H9 (cell line): ENCODE data around the gene CHST15. TPM values are rescaled to one million over a fixed set of nuclear protein-coding genes. Genes with fewer than 3 reads are reported as not detected.

Experiments used
- DNase-seq: peaks from one replicate; pipeline ENCODE4 v3.0.0-alpha.2; 2017
- H2AFZ ChIP-seq: one replicate; pipeline ENCODE4 v1.6.1; 2013; ENCODE audit warnings: mild to moderate bottlenecking, low read length, control low read depth, moderate library complexity
- H2AK5ac ChIP-seq: 2 replicates; pipeline ENCODE4 v1.6.1; 2013; ENCODE audit warnings: low read length, control low read depth, mixed read lengths; ENCODE audit not compliant: insufficient read length
- H2BK120ac ChIP-seq: one replicate; pipeline ENCODE4 v1.6.1; 2013; ENCODE audit warnings: low read depth, mild to moderate bottlenecking, low read length, control low read depth, inconsistent platforms; ENCODE audit not compliant: poor library complexity, severe bottlenecking
- H2BK12ac ChIP-seq: 2 replicates; pipeline ENCODE4 v1.6.1; 2013; ENCODE audit warnings: low read length, control low read depth, mixed read lengths, low read depth; ENCODE audit not compliant: insufficient read length
- H2BK15ac ChIP-seq: 2 replicates; pipeline ENCODE4 v1.6.1; 2013; ENCODE audit warnings: low read depth, low read length, control low read depth
- H2BK20ac ChIP-seq: one replicate; pipeline ENCODE4 v1.6.1; 2013; ENCODE audit warnings: low read depth, mild to moderate bottlenecking, low read length, control low read depth, inconsistent platforms; ENCODE audit not compliant: poor library complexity, severe bottlenecking
- H2BK5ac ChIP-seq: 2 replicates; pipeline ENCODE4 v1.6.1; 2013; ENCODE audit warnings: low read length, control low read depth, mixed read lengths; ENCODE audit not compliant: insufficient read length
- H3K14ac ChIP-seq: 2 replicates; pipeline ENCODE4 v1.6.1; 2013; ENCODE audit warnings: low read length, control low read depth; ENCODE audit not compliant: insufficient read depth
- H3K18ac ChIP-seq: 2 replicates; pipeline ENCODE4 v1.6.1; 2013; ENCODE audit warnings: low read depth, mild to moderate bottlenecking, mixed read lengths, low read length, control low read depth; ENCODE audit not compliant: insufficient read length
- H3K23ac ChIP-seq: 2 replicates; pipeline ENCODE4 v1.6.1; 2013; ENCODE audit warnings: low read length, control low read depth, mixed read lengths, low read depth; ENCODE audit not compliant: insufficient read length
- H3K23me2 ChIP-seq: 2 replicates; pipeline ENCODE4 v1.6.1; 2013; ENCODE audit warnings: low read depth, mild to moderate bottlenecking, mixed read lengths, low read length, control low read depth; ENCODE audit not compliant: insufficient read length, poor library complexity, severe bottlenecking
- H3K27ac ChIP-seq: 2 replicates; pipeline ENCODE4 v1.5.1; 2013; ENCODE audit warnings: low read length, control low read depth, mixed read lengths, low read depth; ENCODE audit not compliant: insufficient read length
- H3K27me3 ChIP-seq: 2 replicates; pipeline ENCODE4 v1.6.1; 2013; ENCODE audit warnings: low read length, control low read depth, inconsistent platforms; ENCODE audit not compliant: insufficient read depth
- H3K4ac ChIP-seq: 2 replicates; pipeline ENCODE4 v1.6.1; 2013; ENCODE audit warnings: low read depth, mild to moderate bottlenecking, control low read depth, inconsistent platforms, low read length, moderate library complexity
- H3K4me1 ChIP-seq: 2 replicates; pipeline ENCODE4 v1.6.1; 2013; ENCODE audit warnings: low read length, control low read depth, inconsistent platforms; ENCODE audit not compliant: insufficient read depth
- H3K4me2 ChIP-seq: 2 replicates; pipeline ENCODE4 v1.6.1; 2013; ENCODE audit warnings: low read length, control low read depth, mixed read lengths; ENCODE audit not compliant: insufficient read length, insufficient read depth
- H3K56ac ChIP-seq: 2 replicates; pipeline ENCODE4 v1.6.1; 2013; ENCODE audit warnings: low read depth, mild to moderate bottlenecking, mixed read lengths, low read length, control low read depth; ENCODE audit not compliant: insufficient read length
- H3K79me1 ChIP-seq: 2 replicates; pipeline ENCODE4 v1.6.1; 2013; ENCODE audit warnings: low read depth, mild to moderate bottlenecking, moderate library complexity, low read length, control low read depth, inconsistent platforms; ENCODE audit not compliant: insufficient read depth, poor library complexity, severe bottlenecking
- H3K79me2 ChIP-seq: 2 replicates; pipeline ENCODE4 v1.6.1; 2013; ENCODE audit warnings: low read length, control low read depth, inconsistent platforms; ENCODE audit not compliant: insufficient read depth
- H3K9ac ChIP-seq: 2 replicates; pipeline ENCODE4 v1.6.1; 2013; ENCODE audit warnings: low read length, control low read depth, mixed read lengths; ENCODE audit not compliant: insufficient read length; ENCODE audit errors: extremely low read depth
- H3K9me3 ChIP-seq: one replicate; pipeline ENCODE4 v1.6.1; 2013; ENCODE audit warnings: low read depth, low read length, inconsistent platforms; ENCODE audit not compliant: control insufficient read depth
- H3T11ph ChIP-seq: one replicate; pipeline ENCODE4 v1.6.1; 2013; ENCODE audit warnings: mild to moderate bottlenecking, low read length, control low read depth, inconsistent platforms
- H4K20me1 ChIP-seq: one replicate; pipeline ENCODE4 v1.6.1; 2013; ENCODE audit not compliant: control insufficient read depth, insufficient read length, insufficient read depth
- H4K5ac ChIP-seq: 2 replicates; pipeline ENCODE4 v1.6.1; 2013; ENCODE audit warnings: low read depth, mild to moderate bottlenecking, mixed read lengths, low read length, control low read depth; ENCODE audit not compliant: insufficient read length
- H4K8ac ChIP-seq: replicated peaks from 2 replicates; pipeline ENCODE4 v1.6.1; 2013; ENCODE audit warnings: low read length, control low read depth, mixed read lengths, low read depth; ENCODE audit not compliant: insufficient read length
- H4K91ac ChIP-seq: 2 replicates; pipeline ENCODE4 v1.6.1; 2013; ENCODE audit warnings: low read depth, mild to moderate bottlenecking, moderate library complexity, mixed read lengths, low read length, control low read depth; ENCODE audit not compliant: insufficient read length
- H3K27ac Mint-ChIP-seq, 3 experiments: 2 replicates in 2 of 3; 3 replicates in 1 of 3; pipeline ENCODE4 v1.8.0; 2020 to 2021; ENCODE audit warnings: mixed read lengths in 3 of 3, mild to moderate bottlenecking in 1 of 3, moderate library complexity in 1 of 3
- H3K27me3 Mint-ChIP-seq: 2 replicates; pipeline ENCODE4 v1.8.0; 2021; ENCODE audit warnings: low read depth, mild to moderate bottlenecking, moderate library complexity, mixed read lengths
- H3K36me3 Mint-ChIP-seq, 3 experiments: 2 replicates in 2 of 3; 3 replicates in 1 of 3; pipeline ENCODE4 v1.8.0; 2020 to 2021; ENCODE audit warnings: low read depth in 3 of 3, mixed read lengths in 3 of 3; ENCODE audit not compliant: insufficient read depth in 1 of 3
- H3K4me1 Mint-ChIP-seq, 2 experiments: 2 replicates each; pipeline ENCODE4 v1.8.0; 2020; ENCODE audit warnings: mixed read lengths in 2 of 2
- H3K4me3 Mint-ChIP-seq, 2 experiments: 2 replicates in 1 of 2; 3 replicates in 1 of 2; pipeline ENCODE4 v1.8.0; 2020 to 2021; ENCODE audit warnings: mild to moderate bottlenecking in 2 of 2, mixed read lengths in 2 of 2, moderate library complexity in 1 of 2
- H3K9me3 Mint-ChIP-seq, 2 experiments: 2 replicates in 1 of 2; 3 replicates in 1 of 2; pipeline ENCODE4 v1.8.0; 2020; ENCODE audit warnings: mild to moderate bottlenecking in 2 of 2, mixed read lengths in 2 of 2, moderate library complexity in 1 of 2
- CTCF ChIP-seq: fragments of 200-600 bp; sonication (generic); conservative IDR thresholded peaks from 3 replicates; pipeline ENCODE4 v1.8.0; 2021; ENCODE audit warnings: antibody characterized with exemption, mild to moderate bottlenecking
- WGBS: extraction: QIAGEN DNeasy Blood & Tissue Kit; methylation state at CpG from one replicate; pipeline ENCODE4 v1.1.7; 2013; ENCODE audit warnings: missing lambda C conversion rate, low lambda C conversion rate, mixed read lengths; ENCODE audit not compliant: insufficient read length; ENCODE audit errors: extremely low coverage; 5-methylcytosine and 5-hydroxymethylcytosine counted together
- total RNA-seq: library from RNA; stranded (reverse); gene quantifications from 2 replicates; pipeline ENCODE4 v1.2.1, GENCODE V29; 2021

The CHST15 gene
- total RNA-seq, 1 experiment from 2014 or later: 8.7 TPM

- Histone ChIP-seq H2BK15ac (no peak overlapping the region), H4K8ac (no peak overlapping the region), H3K14ac (no peak overlapping the region), H3K18ac (no peak overlapping the region), H3K56ac (no peak overlapping the region), H4K91ac (no peak overlapping the region), H2BK120ac (no peak overlapping the region), H2AFZ (no peak overlapping the region), H3K9ac (no peak overlapping the region), H4K20me1 (no peaks in the 10 kb centered on the region), H3K9me3 (no peaks in the 10 kb centered on the region), H3K23me2 (no peaks in the 10 kb centered on the region), H3T11ph (no peak overlapping the region), H3K27me3 (no peaks in the 10 kb centered on the region), H2BK20ac (no peak overlapping the region), H3K79me1 (no peaks in the 10 kb centered on the region), H4K5ac (no peak overlapping the region), H3K4me2 (no peak overlapping the region), H2BK12ac (no peak overlapping the region), H3K23ac (no peak overlapping the region), H3K4ac (no peak overlapping the region), H3K79me2 (no peaks in the 10 kb centered on the region), H3K27ac (no peak overlapping the region), H2AK5ac (no peak overlapping the region), H2BK5ac (no peak overlapping the region), H3K4me1 (peaks cover 7% of the 10 kb centered on the region; the same call in 1 of the 2 replicates)
- Mint-ChIP-seq H3K4me3 (no peak overlapping the region), H3K9me3 (no peaks in the 10 kb centered on the region), H3K27me3 (no peaks in the 10 kb centered on the region), H3K4me1 (peaks cover 34 to 35% of the 10 kb centered on the region in 2 experiments), H3K27ac (no peak overlapping the region), H3K36me3 (no peaks in the 10 kb centered on the region)
- no peak for DNase-seq
- no CpG with 5 or more reads among the region's 10 CpGs for WGBS
- no peak for TF ChIP-seq CTCF
These were observed 40.8 kb downstream of the CHST15 start for GRCh38 chr10:124052561-124052960.
